NB4 (cell line): ENCODE results near the gene C10orf71.

Experiments
- DNase-seq: peaks from one replicate; pipeline ENCODE4 v3.0.0; 2010; ENCODE audit warnings: low read depth
- H3K4me3 ChIP-seq: one replicate; pipeline ENCODE4 v1.5.1; 2011; ENCODE audit warnings: mild to moderate bottlenecking, low read depth, low read length, moderate library complexity
- MYC ChIP-seq: IDR thresholded peaks from 2 replicates; pipeline ENCODE4 v1.6.1; 2011; ENCODE audit warnings: low read depth, low read length
- POLR2A ChIP-seq: IDR thresholded peaks from 2 replicates; pipeline ENCODE4 v1.6.1; 2011; ENCODE audit warnings: mild to moderate bottlenecking; ENCODE audit not compliant: insufficient read length; ENCODE audit errors: extremely low read depth
- TF ChIP-seq, protein P1 (sequence below): IDR thresholded peaks from 2 replicates; pipeline ENCODE4 v1.6.1; 2011; ENCODE audit warnings: low read depth, low read length
- TF ChIP-seq, protein P2 (sequence below): IDR thresholded peaks from one replicate; pipeline ENCODE4 v1.5.1; 2012; ENCODE audit warnings: low read depth, low read length

C10orf71 gene

DNA sequence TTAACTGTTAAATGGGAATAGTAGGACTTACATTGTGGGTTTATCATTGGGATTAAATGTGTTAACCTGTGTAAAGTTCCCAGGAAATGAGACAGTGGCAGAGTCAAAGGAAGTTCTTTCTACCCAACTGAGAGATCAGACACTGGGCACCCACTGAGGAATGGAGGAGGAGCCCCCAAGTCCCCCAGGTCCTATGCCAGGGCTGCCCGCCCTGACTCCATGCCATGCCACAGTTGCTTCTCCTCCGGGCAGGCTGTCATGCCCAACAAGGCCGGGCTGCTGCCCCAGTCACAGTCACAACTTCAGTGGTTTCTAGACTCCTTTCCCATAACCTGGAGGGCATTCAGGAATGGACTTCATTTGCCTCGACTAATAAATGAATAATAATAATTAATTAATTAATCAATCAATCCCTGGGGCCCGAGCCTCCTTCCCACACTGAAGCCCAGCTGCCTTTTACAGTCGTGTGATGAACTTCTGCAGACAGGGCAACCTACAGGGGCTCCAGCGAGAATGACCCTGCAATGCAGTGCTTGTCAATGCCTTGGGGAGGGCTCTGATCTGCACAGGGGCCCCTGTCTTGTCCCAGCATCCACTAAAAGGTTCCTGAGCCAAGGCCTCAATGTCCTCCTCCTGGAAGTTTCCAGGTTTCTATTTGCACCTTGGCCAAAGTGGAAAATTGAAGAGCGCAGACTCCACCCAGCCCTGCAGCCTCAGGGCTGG, 64.5 kb downstream of the C10orf71 start:
- H3K4me3 ChIP-seq, result no peak overlapping the region
- TF ChIP-seq, protein P1, sequence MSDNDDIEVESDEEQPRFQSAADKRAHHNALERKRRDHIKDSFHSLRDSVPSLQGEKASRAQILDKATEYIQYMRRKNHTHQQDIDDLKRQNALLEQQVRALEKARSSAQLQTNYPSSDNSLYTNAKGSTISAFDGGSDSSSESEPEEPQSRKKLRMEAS, result no peak
- TF ChIP-seq POLR2A (no peak), MYC (no peak)
- TF ChIP-seq, protein P2, sequence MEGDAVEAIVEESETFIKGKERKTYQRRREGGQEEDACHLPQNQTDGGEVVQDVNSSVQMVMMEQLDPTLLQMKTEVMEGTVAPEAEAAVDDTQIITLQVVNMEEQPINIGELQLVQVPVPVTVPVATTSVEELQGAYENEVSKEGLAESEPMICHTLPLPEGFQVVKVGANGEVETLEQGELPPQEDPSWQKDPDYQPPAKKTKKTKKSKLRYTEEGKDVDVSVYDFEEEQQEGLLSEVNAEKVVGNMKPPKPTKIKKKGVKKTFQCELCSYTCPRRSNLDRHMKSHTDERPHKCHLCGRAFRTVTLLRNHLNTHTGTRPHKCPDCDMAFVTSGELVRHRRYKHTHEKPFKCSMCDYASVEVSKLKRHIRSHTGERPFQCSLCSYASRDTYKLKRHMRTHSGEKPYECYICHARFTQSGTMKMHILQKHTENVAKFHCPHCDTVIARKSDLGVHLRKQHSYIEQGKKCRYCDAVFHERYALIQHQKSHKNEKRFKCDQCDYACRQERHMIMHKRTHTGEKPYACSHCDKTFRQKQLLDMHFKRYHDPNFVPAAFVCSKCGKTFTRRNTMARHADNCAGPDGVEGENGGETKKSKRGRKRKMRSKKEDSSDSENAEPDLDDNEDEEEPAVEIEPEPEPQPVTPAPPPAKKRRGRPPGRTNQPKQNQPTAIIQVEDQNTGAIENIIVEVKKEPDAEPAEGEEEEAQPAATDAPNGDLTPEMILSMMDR, result no peak
- no peak for DNase-seq

DNA sequence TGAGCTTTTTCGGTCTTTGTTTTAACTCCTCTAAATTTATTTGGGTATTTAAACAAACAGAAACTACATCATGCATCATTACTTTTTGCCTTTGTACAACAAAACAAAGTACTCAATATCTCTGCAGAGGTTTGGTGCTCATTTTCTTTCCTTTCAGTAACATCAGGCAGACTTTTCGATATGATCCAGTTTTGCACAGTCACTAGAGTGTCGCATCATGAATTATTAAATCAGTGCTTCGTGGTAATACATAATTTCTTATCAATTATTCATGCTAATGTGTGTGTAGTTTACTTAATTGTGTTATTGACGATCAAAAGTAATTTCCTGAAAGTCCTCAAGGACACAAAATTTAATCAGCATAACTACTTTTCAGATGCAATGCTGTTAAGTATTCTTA, 65.1 kb downstream of the C10orf71 start:
- no peak for DNase-seq
- H3K4me3 ChIP-seq, result no peak overlapping the region
- TF ChIP-seq POLR2A (no peak), MYC (no peak)
- TF ChIP-seq, protein P1, result no peak
- TF ChIP-seq, protein P2, result no peak

DNA sequence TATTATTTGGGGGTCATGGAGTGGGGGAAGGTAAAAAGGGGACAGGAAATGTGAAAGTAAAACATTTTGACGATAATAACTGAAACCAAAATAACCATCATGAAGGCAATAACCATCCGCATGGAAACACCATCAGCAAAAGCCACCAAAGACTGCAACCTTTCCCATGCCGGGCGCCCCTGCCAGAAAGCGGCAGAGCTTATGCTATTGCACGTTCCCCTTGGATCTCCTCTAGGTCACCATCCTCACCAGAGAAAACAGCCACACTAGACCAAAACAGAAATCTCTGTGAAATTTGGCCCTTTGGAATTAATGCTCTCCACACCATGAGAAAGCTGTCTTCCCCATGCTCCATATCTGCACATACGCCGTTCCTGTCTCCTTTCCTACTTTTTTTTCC, 65.8 kb downstream of the C10orf71 start:
- TF ChIP-seq, protein P2, result no peak
- TF ChIP-seq, protein P1, result no peak
- TF ChIP-seq MYC (no peak), POLR2A (no peak)
- H3K4me3 ChIP-seq, result no peak overlapping the region
- no peak for DNase-seq

DNA sequence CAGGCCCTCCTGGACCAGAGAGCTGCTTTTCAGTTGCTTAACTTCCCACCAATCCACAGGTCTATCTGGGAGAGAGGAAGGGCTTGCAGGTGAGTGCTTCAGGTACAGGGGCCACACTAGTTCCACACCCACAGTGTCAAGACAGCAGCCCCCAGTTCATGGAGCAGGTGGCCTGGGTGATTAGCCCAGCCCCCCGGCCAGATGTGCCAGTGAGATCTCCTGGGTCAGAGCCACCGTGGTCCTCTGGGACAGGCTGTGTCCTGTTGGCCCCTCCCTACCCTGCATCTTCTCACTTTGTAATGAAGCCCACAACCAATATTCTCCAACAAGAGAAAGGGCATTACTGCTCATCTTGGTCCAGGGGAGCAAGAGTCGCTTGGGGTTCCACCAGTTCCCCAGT, 66.3 kb downstream of the C10orf71 start:
- TF ChIP-seq, protein P2, result no peak
- TF ChIP-seq, protein P1, result no peak
- TF ChIP-seq POLR2A (no peak), MYC (no peak)
- H3K4me3 ChIP-seq, result no peak overlapping the region
- DNase-seq, result no peak

DNA sequence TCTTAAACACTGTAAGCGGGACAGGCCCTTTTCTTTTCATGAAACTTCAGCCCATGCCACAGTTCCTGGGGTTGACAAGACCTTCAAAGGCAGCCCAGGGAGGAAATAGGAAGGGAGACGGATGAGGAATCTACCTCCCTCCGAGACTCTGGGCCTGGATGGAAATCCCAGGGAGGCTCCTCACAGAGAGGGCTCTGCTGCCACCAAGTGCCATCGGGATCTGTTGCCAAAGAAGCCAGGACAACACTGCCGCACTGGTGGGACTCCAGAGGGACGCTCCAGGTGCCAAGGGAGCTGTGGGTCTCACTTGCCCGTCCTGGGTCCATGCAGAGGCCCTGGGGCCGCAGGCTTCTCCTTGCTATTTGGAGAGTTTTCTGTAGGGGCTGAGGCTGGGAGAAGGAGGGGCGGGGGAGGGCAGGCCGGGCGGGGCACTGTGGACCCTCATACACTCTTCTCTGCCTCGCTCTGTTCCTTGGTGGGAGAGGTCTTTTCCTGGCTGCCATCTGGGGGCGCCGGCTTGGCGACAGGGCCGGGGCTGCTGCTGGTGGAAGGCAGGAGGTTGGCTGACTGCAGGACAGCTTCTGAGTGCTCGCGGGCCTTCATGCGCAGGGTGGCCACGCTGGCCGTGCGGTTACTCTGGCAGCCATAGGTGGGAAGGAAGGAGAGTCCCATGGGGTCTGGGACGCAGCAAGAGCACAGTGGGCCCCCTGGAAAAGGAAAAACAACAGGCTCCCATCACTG, 66.9 kb downstream of the C10orf71 start:
- DNase-seq, result no peak
- H3K4me3 ChIP-seq, result no peak overlapping the region
- no peak for TF ChIP-seq MYC
- TF ChIP-seq, protein P2, result no peak
- TF ChIP-seq POLR2A, result no peak
- TF ChIP-seq, protein P1, result no peak
